DOHH2 (cell line): ENCODE data around the gene LMO2.
"Not testable (repeated sequence)": the region's sequence is repeated elsewhere in the genome, so short reads cannot be mapped to it uniquely, and the experiment has no call there.

ENCODE experiments used
- H3F3A ChIP-seq: fragments of 200-600 bp; sonication (generic), shearing (Covaris generic); 2 replicates; pipeline ENCODE4 v1.6.0; 2016; ENCODE audit warnings: antibody characterized with exemption, mild to moderate bottlenecking; ENCODE audit not compliant: control insufficient read depth, insufficient read depth
- H3K27ac ChIP-seq: fragments of 200-600 bp; sonication (generic); 2 replicates; pipeline ENCODE4 v1.5.1; 2014; ENCODE audit warnings: low read depth, mild to moderate bottlenecking, low read length, moderate library complexity
- H3K27me3 ChIP-seq: fragments of 200-600 bp; sonication (generic); 2 replicates; pipeline ENCODE4 v1.6.1; 2014; ENCODE audit warnings: mild to moderate bottlenecking, low read length, mixed read lengths; ENCODE audit not compliant: control insufficient read depth
- H3K36me3 ChIP-seq: fragments of 200-600 bp; sonication (generic); 2 replicates; pipeline ENCODE4 v1.6.1; 2014; ENCODE audit warnings: mild to moderate bottlenecking, low read length, moderate library complexity, mixed read lengths; ENCODE audit not compliant: control insufficient read depth
- H3K4me1 ChIP-seq: fragments of 200-600 bp; sonication (generic); 2 replicates; pipeline ENCODE4 v1.6.1; 2014; ENCODE audit warnings: mild to moderate bottlenecking, low read length, mixed read lengths; ENCODE audit not compliant: control insufficient read depth
- H3K4me2 ChIP-seq: fragments of 200-600 bp; sonication (generic); 2 replicates; pipeline ENCODE4 v1.6.0; 2014; ENCODE audit warnings: mild to moderate bottlenecking, low read length, moderate library complexity
- H3K4me3 ChIP-seq: fragments of 200-600 bp; sonication (generic); 2 replicates; pipeline ENCODE4 v1.5.1; 2014; ENCODE audit warnings: mild to moderate bottlenecking, low read length, mixed read lengths
- H3K79me2 ChIP-seq: fragments of 200-600 bp; sonication (generic); 2 replicates; pipeline ENCODE4 v1.6.1; 2014; ENCODE audit warnings: mild to moderate bottlenecking, low read length, mixed read lengths; ENCODE audit not compliant: control insufficient read depth
- H3K9me2 ChIP-seq: fragments of 200-600 bp; sonication (generic); replicated peaks from 2 replicates; pipeline ENCODE4 v1.6.1; 2014; ENCODE audit warnings: mild to moderate bottlenecking, low read length, mixed read lengths; ENCODE audit not compliant: control insufficient read depth
- H3K9me3 ChIP-seq: fragments of 200-600 bp; sonication (generic); 2 replicates; pipeline ENCODE4 v1.6.1; 2014; ENCODE audit warnings: antibody characterized with exemption, low read length, mixed read lengths; ENCODE audit not compliant: control insufficient read depth, insufficient read depth
- H4K20me1 ChIP-seq: fragments of 200-600 bp; sonication (generic); 2 replicates; pipeline ENCODE4 v1.6.0; 2014; ENCODE audit warnings: low read depth, mild to moderate bottlenecking, antibody characterized with exemption, low read length, moderate library complexity; ENCODE audit not compliant: control insufficient read depth, insufficient read depth
- EZH2phosphoT487 ChIP-seq: fragments of 200-600 bp; sonication (generic); IDR thresholded peaks from 2 replicates; pipeline ENCODE4 v1.6.1; 2017; ENCODE audit warnings: borderline replicate concordance, mild to moderate bottlenecking, antibody characterized with exemption, low read length, moderate library complexity, mixed read lengths
- TF ChIP-seq, protein P1 (sequence below): fragments of 200-600 bp; sonication (generic); IDR thresholded peaks from one replicate; pipeline ENCODE4 v1.5.1; 2014; ENCODE audit warnings: antibody characterized with exemption, mild to moderate bottlenecking, low read depth, low read length; ENCODE audit not compliant: poor library complexity, severe bottlenecking

The LMO2 gene

DNA sequence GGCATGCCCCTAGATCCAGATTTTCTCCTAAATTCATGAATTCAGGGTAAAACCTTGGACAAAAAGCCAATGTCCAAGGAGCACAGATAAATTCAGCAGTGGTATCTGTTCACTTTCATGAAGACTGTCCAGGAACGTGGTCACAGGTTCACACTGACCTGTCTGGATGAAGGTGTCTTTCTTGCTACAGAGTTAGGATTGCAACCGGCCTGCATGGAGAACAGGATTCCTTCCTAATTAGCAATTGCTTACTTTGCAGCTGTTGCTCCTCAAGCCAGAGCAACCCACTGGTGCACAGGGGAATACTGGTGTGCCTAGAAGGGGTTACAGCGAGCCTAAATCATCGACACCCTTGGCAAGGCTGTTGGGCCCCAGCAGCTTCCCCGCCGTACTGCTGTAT is 47.6 kb downstream of the LMO2 start:
- Histone ChIP-seq H3K4me1 (no peaks in the 10 kb centered on the region), H3K4me2 (no peak overlapping the region), H3K27ac (no peak overlapping the region), H3K36me3 (no peaks in the 10 kb centered on the region), H3K27me3 (peaks cover 53% of the 10 kb centered on the region), H3K4me3 (no peak overlapping the region), H4K20me1 (no peaks in the 10 kb centered on the region), H3K9me3 (no peaks in the 10 kb centered on the region), H3F3A (no peaks in the 10 kb centered on the region), H3K9me2 (no peaks in the 10 kb centered on the region), H3K79me2 (no peaks in the 10 kb centered on the region)
- no peak for TF ChIP-seq EZH2phosphoT487
- TF ChIP-seq, protein P1, sequence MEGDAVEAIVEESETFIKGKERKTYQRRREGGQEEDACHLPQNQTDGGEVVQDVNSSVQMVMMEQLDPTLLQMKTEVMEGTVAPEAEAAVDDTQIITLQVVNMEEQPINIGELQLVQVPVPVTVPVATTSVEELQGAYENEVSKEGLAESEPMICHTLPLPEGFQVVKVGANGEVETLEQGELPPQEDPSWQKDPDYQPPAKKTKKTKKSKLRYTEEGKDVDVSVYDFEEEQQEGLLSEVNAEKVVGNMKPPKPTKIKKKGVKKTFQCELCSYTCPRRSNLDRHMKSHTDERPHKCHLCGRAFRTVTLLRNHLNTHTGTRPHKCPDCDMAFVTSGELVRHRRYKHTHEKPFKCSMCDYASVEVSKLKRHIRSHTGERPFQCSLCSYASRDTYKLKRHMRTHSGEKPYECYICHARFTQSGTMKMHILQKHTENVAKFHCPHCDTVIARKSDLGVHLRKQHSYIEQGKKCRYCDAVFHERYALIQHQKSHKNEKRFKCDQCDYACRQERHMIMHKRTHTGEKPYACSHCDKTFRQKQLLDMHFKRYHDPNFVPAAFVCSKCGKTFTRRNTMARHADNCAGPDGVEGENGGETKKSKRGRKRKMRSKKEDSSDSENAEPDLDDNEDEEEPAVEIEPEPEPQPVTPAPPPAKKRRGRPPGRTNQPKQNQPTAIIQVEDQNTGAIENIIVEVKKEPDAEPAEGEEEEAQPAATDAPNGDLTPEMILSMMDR, result no peak

DNA sequence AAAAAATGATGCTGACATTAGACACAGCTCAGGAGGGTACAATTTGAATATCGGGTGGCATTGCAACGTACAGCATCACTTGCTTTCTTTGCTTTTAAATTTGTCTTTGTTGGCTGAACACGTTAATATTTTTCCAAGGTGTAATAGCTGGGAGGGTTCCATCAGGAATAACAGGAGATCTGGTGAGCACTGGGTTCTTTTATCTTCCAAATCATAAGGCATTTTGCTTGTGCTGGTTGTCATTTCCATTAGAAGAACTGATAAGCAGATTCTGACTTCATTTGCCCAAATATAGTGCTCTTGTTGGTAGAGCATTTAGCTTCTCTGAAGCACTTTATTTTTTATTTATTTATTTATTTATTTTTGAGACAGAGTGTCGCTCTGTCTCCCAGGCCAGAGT is 48.9 kb downstream of the LMO2 start:
- no peaks in the 10 kb centered on the region for H3K4me1 ChIP-seq
- no peak overlapping the region for H3K27ac ChIP-seq
- no peaks in the 10 kb centered on the region for H3K9me2 ChIP-seq
- no peak overlapping the region for H3K4me2 ChIP-seq
- peaks cover 48% of the 10 kb centered on the region for H3K27me3 ChIP-seq
- no peak overlapping the region for H3K4me3 ChIP-seq
- H3K79me2 ChIP-seq, result no peaks in the 10 kb centered on the region
- H3K36me3 ChIP-seq, result no peaks in the 10 kb centered on the region
- H3F3A ChIP-seq, result no peaks in the 10 kb centered on the region
- H4K20me1 ChIP-seq, result no peaks in the 10 kb centered on the region
- H3K9me3 ChIP-seq, result no peaks in the 10 kb centered on the region
- TF ChIP-seq, protein P1, result no peak
- TF ChIP-seq EZH2phosphoT487, result no peak

DNA sequence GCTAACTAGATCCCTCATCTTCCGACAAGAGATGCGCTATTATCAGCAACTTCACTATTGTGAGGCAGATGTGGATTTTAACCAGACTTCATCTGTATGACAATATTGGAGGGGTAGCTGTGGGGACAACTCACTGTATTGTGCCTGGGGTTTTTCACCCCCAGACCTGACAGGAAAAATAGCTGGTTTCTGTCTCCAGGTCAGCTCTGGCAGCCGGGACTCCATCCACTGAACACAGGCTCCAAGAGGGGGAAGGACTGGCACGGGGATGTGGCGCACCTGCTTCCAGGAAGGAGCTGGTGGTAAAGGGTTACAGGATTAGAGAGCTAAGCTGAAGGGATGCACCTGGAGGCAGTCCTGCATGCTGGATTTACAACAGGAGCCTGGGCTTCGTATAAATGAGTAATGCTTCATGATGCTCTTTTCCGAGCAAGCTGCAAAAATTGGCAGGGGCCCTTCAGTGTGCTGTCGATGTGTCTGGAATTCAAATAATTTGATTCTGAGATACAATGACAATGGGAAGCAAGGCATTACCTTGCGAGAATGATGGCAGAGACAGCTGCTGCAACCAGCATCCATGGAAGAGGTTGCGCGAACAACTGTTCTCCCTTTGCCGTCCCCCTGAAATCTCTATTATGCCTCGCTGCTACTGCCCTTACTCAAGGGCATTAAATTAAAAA is 49.5 kb downstream of the LMO2 start:
- TF ChIP-seq, protein P1, result no peak
- no peak for TF ChIP-seq EZH2phosphoT487
- no peaks in the 10 kb centered on the region for H3K9me2 ChIP-seq
- H3K36me3 ChIP-seq, result no peaks in the 10 kb centered on the region
- H4K20me1 ChIP-seq, result no peaks in the 10 kb centered on the region
- H3K4me1 ChIP-seq, result no peaks in the 10 kb centered on the region
- peaks cover 44% of the 10 kb centered on the region for H3K27me3 ChIP-seq
- no peaks in the 10 kb centered on the region for H3K9me3 ChIP-seq
- H3K4me3 ChIP-seq, result no peak overlapping the region
- no peak overlapping the region for H3K27ac ChIP-seq
- H3K4me2 ChIP-seq, result no peak overlapping the region
- no peaks in the 10 kb centered on the region for H3F3A ChIP-seq
- H3K79me2 ChIP-seq, result no peaks in the 10 kb centered on the region

DNA sequence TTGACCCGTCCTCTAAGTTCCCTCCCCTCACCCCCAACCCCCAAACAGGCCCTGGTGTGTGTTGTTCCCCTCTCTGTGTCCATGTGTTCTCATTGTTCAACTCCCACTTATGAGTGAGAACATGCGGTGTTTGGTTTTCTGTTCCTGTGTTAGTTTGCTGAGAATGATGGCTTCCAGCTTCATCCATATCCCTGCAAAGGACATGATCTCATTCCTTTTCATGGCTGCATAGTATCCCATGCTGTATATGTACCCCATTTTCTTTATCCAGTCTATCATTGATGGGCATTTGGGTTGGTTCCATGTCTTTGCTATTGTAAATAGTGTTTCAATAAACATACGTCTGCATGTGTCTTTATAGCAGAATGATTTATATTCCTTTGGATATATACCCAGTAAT is 53.6 kb downstream of the LMO2 start:
- H3K36me3 ChIP-seq, H3K9me2 ChIP-seq, H3K9me3 ChIP-seq, H3K27ac ChIP-seq, H3K79me2 ChIP-seq, H4K20me1 ChIP-seq, H3F3A ChIP-seq, H3K4me2 ChIP-seq, H3K4me1 ChIP-seq, H3K4me3 ChIP-seq: not testable (repeated sequence)
- peaks cover 31% of the 10 kb centered on the region for H3K27me3 ChIP-seq

DNA sequence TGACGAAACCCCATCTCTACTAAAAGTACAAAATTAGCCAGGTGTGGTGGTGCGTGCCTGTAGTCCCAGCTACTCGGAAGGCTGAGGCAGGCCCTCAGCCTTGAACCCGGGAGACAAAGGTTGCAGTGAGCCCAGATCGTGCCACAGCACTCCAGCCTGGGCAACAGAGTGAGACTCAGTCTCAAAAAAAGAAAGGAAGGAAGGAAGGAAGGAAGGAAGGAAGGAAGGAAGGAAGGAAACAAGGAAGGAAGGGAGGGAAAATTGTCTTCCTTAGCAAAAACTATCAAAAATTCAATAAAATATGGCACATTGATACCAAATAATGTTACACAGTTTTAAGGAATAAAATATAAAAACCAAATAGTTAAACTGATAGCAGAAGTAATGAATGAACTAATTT is 54.5 kb downstream of the LMO2 start:
- H3K4me1 ChIP-seq, H3K4me2 ChIP-seq, H3K9me3 ChIP-seq, H3F3A ChIP-seq, H4K20me1 ChIP-seq, H3K27ac ChIP-seq, H3K4me3 ChIP-seq, H3K36me3 ChIP-seq, H3K79me2 ChIP-seq, H3K9me2 ChIP-seq: not testable (repeated sequence)
- H3K27me3 ChIP-seq, result peaks cover 27% of the 10 kb centered on the region
